Psoas muscle (tissue), 8 donors: ENCODE results near the gene GSTM4. TPM values are rescaled to one million over a fixed set of nuclear protein-coding genes. Genes with fewer than 3 reads are reported as not detected.
"Not testable (repeated sequence)": the region's sequence is repeated elsewhere in the genome, so short reads cannot be mapped to it uniquely, and the experiment has no call there.

ENCODE experiments used
- ATAC-seq, 4 donors: fragments of 200-7000 bp; cut with Tn5 transposase; one replicate each; pipeline ENCODE4 v1.9.1; 2020; ENCODE audit warnings: moderate library complexity in 3 of 4, mild to moderate bottlenecking in 2 of 4
- DNase-seq, 2 donors: peaks; one replicate each; pipeline ENCODE4 v3.0.0-alpha.2; 2020
- H3K27ac ChIP-seq: fragments of 200-600 bp; one replicate; pipeline ENCODE4 v1.8.0; 2022
- H3K27me3 ChIP-seq, 3 donors: fragments of 200-600 bp in 1 of 3; one replicate each; pipeline versions ENCODE4 v1.6.1 to v1.8.0; 2013 to 2022; ENCODE audit warnings: low read length in 2 of 3, mild to moderate bottlenecking in 2 of 3, moderate library complexity in 1 of 3; ENCODE audit not compliant: insufficient read depth in 3 of 3
- H3K36me3 ChIP-seq, 2 donors: fragments of 200-600 bp in 1 of 2; one replicate each; pipeline versions ENCODE4 v1.6.1 to v1.8.0; 2013 to 2022; ENCODE audit warnings: low read depth in 1 of 2, mild to moderate bottlenecking in 1 of 2, moderate library complexity in 1 of 2; ENCODE audit not compliant: insufficient read depth in 1 of 2
- H3K4me1 ChIP-seq: fragments of 200-600 bp; one replicate; pipeline ENCODE4 v1.8.0; 2022
- H3K4me3 ChIP-seq: fragments of 200-600 bp; one replicate; pipeline ENCODE4 v1.8.0; 2022; ENCODE audit warnings: mild to moderate bottlenecking
- H3K9me3 ChIP-seq: fragments of 200-600 bp; one replicate; pipeline ENCODE4 v1.8.0; 2022
- WGBS, 3 donors: extraction: QIAGEN DNeasy Blood & Tissue Kit; methylation state at CpG; one replicate each; pipeline versions ENCODE4 v1.1.6 to v1.1.7; 2013; 5-methylcytosine and 5-hydroxymethylcytosine counted together
- intact Hi-C, 2 donors: fragments of 100-400 bp; cut with DNase I; formaldehyde crosslinking; loops; one replicate each; pipeline versions ENCODE4 v1.11.0 to v1.14.2; 2022
- polyA plus RNA-seq, 3 donors: library from polyadenylated mRNA; stranded (reverse); fragments of 200-250 nt; gene quantifications; one replicate each; pipeline ENCODE4 v1.2.3, GENCODE V29; 2013
- total RNA-seq, 4 donors: library from RNA; stranded (reverse); fragmentation: NEBNext Ultra II Directional in 2 of 4; extraction: Animal tissue kit (Norgen Biotek cat#: 25700) in 2 of 4; gene quantifications; one replicate each; pipeline versions ENCODE4 v1.2.1 to v1.2.4, GENCODE V29; 2021 to 2023
- TF ChIP-seq, protein P1 (sequence below): fragments of 200-600 bp; IDR thresholded peaks from one replicate; pipeline ENCODE4 v1.8.0; 2022; ENCODE audit warnings: antibody characterized with exemption
- donor health status: healthy with polysubstance abuse.
- donor health status: DM: no; HTN: no; CAD: no; lungs with moderate emphysema.
- donor health status: Bipolar disorder and iron deficiency.
- donor health status: healthy.
- donor health status: DM: yes; HTN: yes; CAD: no.
- donor health status: DM: no; HTN: no; CAD: no.
- donor health status: DM: no; HTN: no; CAD: no.
- donor health status: DM: yes; HTN: yes; CAD: no.

The GSTM4 gene
- total and polyA plus RNA-seq, 7 donors, result 26.0 to 56.2 (median 42.9) TPM

- Histone ChIP-seq H3K9me3 (no peaks in the 10 kb centered on the region), H3K4me1 (peaks cover 14% of the 10 kb centered on the region), H3K27ac (no peak overlapping the region), H3K36me3 (peaks cover 0 to 50% of the 10 kb centered on the region in 2 donors), H3K27me3 (no peaks in the 10 kb centered on the region), H3K4me3 (no peak overlapping the region)
- WGBS, 3 donors, result 86 to 92% (median 89%) methylated on average over 4 of the region's 4 CpGs
- no peak for DNase-seq
- TF ChIP-seq, protein P1, sequence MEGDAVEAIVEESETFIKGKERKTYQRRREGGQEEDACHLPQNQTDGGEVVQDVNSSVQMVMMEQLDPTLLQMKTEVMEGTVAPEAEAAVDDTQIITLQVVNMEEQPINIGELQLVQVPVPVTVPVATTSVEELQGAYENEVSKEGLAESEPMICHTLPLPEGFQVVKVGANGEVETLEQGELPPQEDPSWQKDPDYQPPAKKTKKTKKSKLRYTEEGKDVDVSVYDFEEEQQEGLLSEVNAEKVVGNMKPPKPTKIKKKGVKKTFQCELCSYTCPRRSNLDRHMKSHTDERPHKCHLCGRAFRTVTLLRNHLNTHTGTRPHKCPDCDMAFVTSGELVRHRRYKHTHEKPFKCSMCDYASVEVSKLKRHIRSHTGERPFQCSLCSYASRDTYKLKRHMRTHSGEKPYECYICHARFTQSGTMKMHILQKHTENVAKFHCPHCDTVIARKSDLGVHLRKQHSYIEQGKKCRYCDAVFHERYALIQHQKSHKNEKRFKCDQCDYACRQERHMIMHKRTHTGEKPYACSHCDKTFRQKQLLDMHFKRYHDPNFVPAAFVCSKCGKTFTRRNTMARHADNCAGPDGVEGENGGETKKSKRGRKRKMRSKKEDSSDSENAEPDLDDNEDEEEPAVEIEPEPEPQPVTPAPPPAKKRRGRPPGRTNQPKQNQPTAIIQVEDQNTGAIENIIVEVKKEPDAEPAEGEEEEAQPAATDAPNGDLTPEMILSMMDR, result no peak
- intact Hi-C loops, result no loop called here
- no peak for ATAC-seq
These were observed 1.5 kb downstream of the GSTM4 start for GRCh38 chr1:109657395-109657794.

DNA sequence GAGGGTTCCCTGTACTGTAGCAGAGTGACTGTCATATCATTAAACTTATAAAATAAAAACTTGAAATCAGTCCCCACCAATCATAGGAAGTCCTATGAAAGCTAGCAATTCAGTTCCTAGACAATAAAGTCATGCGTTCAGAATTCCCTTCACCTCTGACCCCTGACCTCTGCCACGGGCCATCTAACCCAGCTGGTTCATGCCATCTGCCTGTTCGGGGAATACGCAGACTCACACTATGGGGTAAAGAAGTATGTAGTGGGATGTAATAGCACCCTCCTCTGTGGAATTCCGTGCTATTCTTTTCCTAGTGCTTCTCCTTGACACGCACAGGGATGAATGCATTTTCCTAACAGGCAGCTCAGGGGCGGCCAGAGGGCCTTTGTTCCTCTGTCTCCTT lies 2.1 kb downstream of the GSTM4 start:
- WGBS, 3 donors, result 66 to 77% (median 70%) methylated on average over 7 of the region's 7 CpGs
- peak overlapping the region; percentile 30 for H3K27ac ChIP-seq
- H3K36me3 ChIP-seq, result peaks cover 0 to 54% of the 10 kb centered on the region in 2 donors
- DNase-seq (no peak), ATAC-seq (no peak)
- no peaks in the 10 kb centered on the region for H3K27me3 ChIP-seq
- H3K4me1 ChIP-seq, result peaks cover 14% of the 10 kb centered on the region
- TF ChIP-seq, protein P1, result no peak
- H3K4me3 ChIP-seq, result no peak overlapping the region
- H3K9me3 ChIP-seq, result no peaks in the 10 kb centered on the region
- intact Hi-C loops, result no loop called here

DNA sequence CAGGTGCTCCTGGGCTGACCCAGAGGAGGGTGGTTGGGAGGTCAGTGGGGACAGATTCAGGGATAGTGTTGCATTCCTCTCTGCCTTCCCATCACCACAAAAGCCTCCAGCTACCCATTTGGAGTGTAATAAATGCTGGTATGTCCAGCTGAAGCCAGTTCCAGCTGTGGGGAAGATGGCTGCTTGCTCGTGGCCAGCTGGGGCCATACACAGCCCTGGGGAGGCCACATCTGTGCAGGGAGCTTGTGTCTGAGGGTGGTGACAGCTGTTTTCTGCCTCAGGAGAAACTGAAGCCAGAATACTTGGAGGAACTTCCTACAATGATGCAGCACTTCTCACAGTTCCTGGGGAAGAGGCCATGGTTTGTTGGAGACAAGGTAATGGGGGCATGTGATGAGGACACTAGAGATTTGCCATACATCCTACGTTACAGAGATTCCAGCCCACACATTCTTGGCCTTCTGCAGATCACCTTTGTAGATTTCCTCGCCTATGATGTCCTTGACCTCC lies 2.7 kb downstream of the GSTM4 start:
- WGBS, 3 donors, result 27 to 38% (median 32%) methylated on average over 3 of the region's 3 CpGs
- Histone ChIP-seq H3K4me3 (no peak overlapping the region), H3K27ac (peak overlapping the region; percentile 30), H3K4me1 (peaks cover 17% of the 10 kb centered on the region), H3K27me3 (no peaks in the 10 kb centered on the region), H3K36me3 (peaks cover 0 to 54% of the 10 kb centered on the region in 2 donors), H3K9me3 (no peaks in the 10 kb centered on the region)
- intact Hi-C loops, result no loop called here
- DNase-seq (no peak), ATAC-seq (no peak)
- TF ChIP-seq, protein P1, result no peak

- Histone ChIP-seq H3K4me1 (peaks cover 22% of the 10 kb centered on the region), H3K27ac (no peak overlapping the region), H3K36me3 (peaks cover 0 to 54% of the 10 kb centered on the region in 2 donors), H3K9me3 (no peaks in the 10 kb centered on the region), H3K4me3 (no peak overlapping the region), H3K27me3 (no peaks in the 10 kb centered on the region)
- ATAC-seq (no peak), DNase-seq (no peak)
- TF ChIP-seq, protein P1, result no peak
- WGBS, 3 donors, result 49 to 71% (median 54%) methylated on average over 2 of the region's 2 CpGs
- intact Hi-C loops, result no loop called here
These were observed 3.2 kb downstream of the GSTM4 start for GRCh38 chr1:109659145-109659544.

DNA sequence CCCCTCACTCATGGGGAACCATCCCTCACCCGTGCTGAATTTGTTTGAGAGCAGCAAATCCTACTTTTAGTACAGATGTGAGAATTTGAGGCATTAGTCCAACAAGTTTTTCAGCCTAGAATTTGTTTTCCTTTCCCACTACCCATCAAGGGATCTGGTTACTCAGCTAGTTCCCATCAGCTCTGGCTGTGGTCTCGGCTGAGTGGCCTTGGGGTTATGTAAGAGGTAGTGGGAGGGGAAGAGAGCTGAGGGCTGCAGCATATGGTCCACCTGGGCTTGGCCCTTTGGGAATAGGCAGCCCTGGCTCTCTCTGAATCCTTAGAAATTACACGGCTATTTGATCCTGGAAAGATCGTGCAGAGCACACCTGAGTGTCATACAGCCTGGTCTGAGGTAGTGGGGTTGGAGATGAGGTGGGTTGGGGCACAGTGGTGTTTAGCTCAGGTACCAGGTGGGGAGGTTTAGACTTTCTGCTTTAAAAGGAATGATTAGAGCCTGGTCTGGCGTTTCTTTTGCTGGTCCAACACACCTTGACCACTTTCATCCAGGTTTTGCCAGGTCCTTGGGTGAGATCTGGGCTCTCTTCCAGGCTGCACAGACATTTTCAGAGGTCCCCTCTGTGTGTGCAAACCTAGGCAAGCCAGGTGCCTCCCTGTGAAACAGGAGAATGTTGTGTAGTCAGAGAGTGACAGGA lies 4.2 kb downstream of the GSTM4 start:
- ATAC-seq, result no peak
- TF ChIP-seq, protein P1, result no peak
- no peak overlapping the region for H3K27ac ChIP-seq
- peaks cover 0 to 54% of the 10 kb centered on the region in 2 donors for H3K36me3 ChIP-seq
- no peaks in the 10 kb centered on the region for H3K9me3 ChIP-seq
- no peaks in the 10 kb centered on the region for H3K27me3 ChIP-seq
- DNase-seq, result no peak
- intact Hi-C loops, result no loop called here
- H3K4me3 ChIP-seq, result no peak overlapping the region
- 54 to 75% (median 56%) methylated on average over 5 of the region's 5 CpGs for WGBS, 3 donors
- peaks cover 16% of the 10 kb centered on the region for H3K4me1 ChIP-seq

DNA sequence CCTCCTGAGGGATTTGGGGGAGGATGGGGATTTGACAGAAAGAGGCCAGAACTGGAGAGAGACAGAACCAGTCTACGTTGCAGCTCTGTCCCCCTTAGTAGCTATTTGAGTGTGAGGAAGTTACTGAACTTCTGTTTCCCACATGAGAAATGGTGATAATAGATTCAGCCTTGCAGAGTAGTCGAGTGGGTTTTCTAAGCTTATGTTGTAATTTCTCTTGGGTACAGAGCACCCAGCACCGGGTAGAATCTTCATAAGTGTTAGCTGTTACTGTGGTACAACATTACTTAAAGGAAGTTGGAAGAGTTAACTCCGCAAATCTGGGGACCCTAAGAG lies 4.8 kb downstream of the GSTM4 start:
- H3K27ac ChIP-seq, ATAC-seq, intact Hi-C loops, H3K9me3 ChIP-seq, DNase-seq, H3K27me3 ChIP-seq, H3K4me3 ChIP-seq: not testable (repeated sequence)
- Histone ChIP-seq H3K36me3 (peaks cover 0 to 57% of the 10 kb centered on the region in 2 donors), H3K4me1 (peaks cover 12% of the 10 kb centered on the region)
- 54 to 82% (median 77%) methylated on average over 3 of the region's 4 CpGs for WGBS, 3 donors
